ENCODE data around the gene TMEM178B.

DNA sequence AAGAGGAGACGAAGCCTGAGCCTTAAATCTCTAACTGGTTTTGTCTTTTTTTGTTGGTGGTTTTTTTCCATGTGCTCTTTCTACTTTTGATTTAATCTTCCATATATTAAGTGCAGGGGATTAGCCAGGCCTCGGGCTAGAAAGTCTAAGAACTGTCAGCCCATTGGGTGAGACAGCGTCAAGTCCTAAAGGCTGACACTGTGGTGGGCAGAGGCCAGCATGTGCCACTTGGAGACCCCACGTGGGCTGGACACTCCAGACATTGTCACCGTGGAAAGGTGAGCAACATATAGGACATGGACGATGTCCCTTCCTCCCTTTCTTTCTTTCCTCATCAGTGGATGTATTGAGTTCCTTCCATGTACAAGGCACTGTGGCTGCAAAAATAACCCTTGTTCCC is 129.3 kb downstream of the TMEM178B start:
- TF ChIP-seq CTCF (IDR thresholded peaks at IDR 0.05) (no peak), POLR2A (IDR thresholded peaks at IDR 0.05) (no peak)

Data from sigmoid colon (tissue), 3 donors.